Colonic mucosa (tissue), 4 donors: Measurements from ENCODE around the gene CNST. TPM values are rescaled to one million over a fixed set of nuclear protein-coding genes. Genes with fewer than 3 reads are reported as not detected.

Source experiments
- DNase-seq: peaks from one replicate; pipeline ENCODE4 v3.0.0-alpha.2; 2020
- H3K27ac ChIP-seq: fragments of 200-600 bp; one replicate; pipeline ENCODE4 v1.8.0; 2021
- H3K27me3 ChIP-seq: fragments of 200-600 bp; one replicate; pipeline ENCODE4 v1.8.0; 2021
- H3K36me3 ChIP-seq: fragments of 200-600 bp; one replicate; pipeline ENCODE4 v1.8.0; 2021
- H3K4me1 ChIP-seq: fragments of 200-600 bp; one replicate; pipeline ENCODE4 v1.8.0; 2021; ENCODE audit warnings: mild to moderate bottlenecking
- H3K4me3 ChIP-seq: fragments of 200-600 bp; one replicate; pipeline ENCODE4 v1.8.0; 2021
- H3K9ac ChIP-seq, 2 donors: one replicate each; pipeline ENCODE4 v1.7.0; 2013; ENCODE audit warnings: control low read depth in 2 of 2, low read depth in 2 of 2, low read length in 2 of 2
- H3K9me3 ChIP-seq: fragments of 200-600 bp; one replicate; pipeline ENCODE4 v1.8.0; 2021
- intact Hi-C: fragments of 100-400 bp; cut with DNase I; formaldehyde crosslinking; loops from one replicate; pipeline ENCODE4 v1.14.1; 2022
- total RNA-seq, 2 donors: library from RNA; stranded (reverse); fragmentation: NEBNext Ultra II Directional in 1 of 2; extraction: Animal tissue kit (Norgen Biotek cat#: 25700) in 1 of 2; gene quantifications; one replicate each; pipeline ENCODE4 v1.2.1, GENCODE V29; 2021
- TF ChIP-seq, protein P1 (sequence below): fragments of 200-600 bp; IDR thresholded peaks from one replicate; pipeline ENCODE4 v1.8.0; 2022; ENCODE audit warnings: antibody characterized with exemption, mild to moderate bottlenecking
- donor health status: healthy.
- donor health status: DM: no; HTN: no; CAD: no.
- donor health status: DM: no; HTN: no; CAD: no.

CNST gene
- total RNA-seq, 2 donors from 2014 or later = 20.9 to 43.1 TPM

DNA sequence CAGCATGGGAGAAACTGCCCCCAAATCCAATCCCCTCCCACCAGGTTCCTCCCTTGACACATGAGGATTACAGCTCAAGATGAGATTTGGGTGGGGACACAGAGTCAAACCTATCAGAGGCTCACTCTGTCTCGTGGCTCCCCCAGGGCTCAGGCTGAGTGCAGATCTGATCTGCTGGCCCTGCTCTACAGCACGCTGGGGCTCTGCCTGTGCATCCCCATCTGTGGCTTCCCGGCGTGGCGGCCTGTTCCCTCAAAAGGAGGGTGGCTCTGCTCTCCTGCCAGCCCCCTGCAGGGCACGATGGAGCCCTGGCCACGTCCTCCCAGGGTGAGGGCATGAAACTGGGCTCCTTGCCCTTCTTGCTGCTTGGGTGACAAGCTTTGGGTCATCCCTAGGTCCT, 39.3 kb upstream of the CNST start:
- TF ChIP-seq, protein P1, sequence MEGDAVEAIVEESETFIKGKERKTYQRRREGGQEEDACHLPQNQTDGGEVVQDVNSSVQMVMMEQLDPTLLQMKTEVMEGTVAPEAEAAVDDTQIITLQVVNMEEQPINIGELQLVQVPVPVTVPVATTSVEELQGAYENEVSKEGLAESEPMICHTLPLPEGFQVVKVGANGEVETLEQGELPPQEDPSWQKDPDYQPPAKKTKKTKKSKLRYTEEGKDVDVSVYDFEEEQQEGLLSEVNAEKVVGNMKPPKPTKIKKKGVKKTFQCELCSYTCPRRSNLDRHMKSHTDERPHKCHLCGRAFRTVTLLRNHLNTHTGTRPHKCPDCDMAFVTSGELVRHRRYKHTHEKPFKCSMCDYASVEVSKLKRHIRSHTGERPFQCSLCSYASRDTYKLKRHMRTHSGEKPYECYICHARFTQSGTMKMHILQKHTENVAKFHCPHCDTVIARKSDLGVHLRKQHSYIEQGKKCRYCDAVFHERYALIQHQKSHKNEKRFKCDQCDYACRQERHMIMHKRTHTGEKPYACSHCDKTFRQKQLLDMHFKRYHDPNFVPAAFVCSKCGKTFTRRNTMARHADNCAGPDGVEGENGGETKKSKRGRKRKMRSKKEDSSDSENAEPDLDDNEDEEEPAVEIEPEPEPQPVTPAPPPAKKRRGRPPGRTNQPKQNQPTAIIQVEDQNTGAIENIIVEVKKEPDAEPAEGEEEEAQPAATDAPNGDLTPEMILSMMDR = no peak
- intact Hi-C loops = no loop called here
- no peak overlapping the region for H3K9ac ChIP-seq
- H3K4me1 ChIP-seq = no peaks in the 10 kb centered on the region
- H3K27me3 ChIP-seq = no peaks in the 10 kb centered on the region
- no peaks in the 10 kb centered on the region for H3K36me3 ChIP-seq
- H3K4me3 ChIP-seq = no peak overlapping the region
- H3K27ac ChIP-seq = no peak overlapping the region
- no peaks in the 10 kb centered on the region for H3K9me3 ChIP-seq
- no peak for DNase-seq

DNA sequence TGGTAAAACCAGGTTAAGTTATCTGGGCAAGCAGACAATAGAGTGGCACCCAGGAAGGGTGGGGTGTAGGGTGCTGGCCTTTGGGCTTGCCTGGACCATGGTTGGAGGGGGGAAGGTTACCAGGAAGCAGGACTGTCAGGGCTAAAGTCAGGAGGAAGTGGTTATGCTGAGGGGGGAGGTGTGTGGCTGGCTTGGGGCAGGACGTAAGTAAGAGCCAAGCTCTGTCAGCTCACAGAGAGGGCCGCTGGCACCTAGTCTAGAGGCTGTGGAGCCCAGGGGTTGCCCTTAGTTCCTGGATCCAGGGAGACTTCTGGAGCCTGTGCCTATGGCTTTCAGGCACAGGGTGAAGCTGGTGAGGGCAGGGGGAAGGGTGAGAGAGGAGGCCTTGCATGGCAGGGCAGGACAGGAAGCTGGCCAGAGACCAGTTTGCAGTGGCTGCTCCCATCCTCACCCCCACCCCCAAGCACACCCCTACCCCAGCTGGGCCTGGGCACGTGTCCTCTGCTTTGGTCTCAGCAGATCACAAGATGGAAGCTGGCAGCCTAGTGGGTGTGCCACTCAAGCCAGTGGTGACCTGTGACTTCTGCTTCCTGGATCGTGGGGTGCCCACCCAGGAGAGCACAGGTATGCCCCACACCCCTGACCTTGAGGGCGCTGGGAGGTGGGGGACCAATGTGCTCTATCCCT, 38.7 kb upstream of the CNST start:
- no peaks in the 10 kb centered on the region for H3K36me3 ChIP-seq
- no peak overlapping the region for H3K4me3 ChIP-seq
- H3K27ac ChIP-seq = no peak overlapping the region
- no peaks in the 10 kb centered on the region for H3K9me3 ChIP-seq
- H3K4me1 ChIP-seq = no peaks in the 10 kb centered on the region
- intact Hi-C loops = no loop called here
- H3K27me3 ChIP-seq = no peaks in the 10 kb centered on the region
- no peak for DNase-seq
- TF ChIP-seq, protein P1 = no peak
- no peak overlapping the region for H3K9ac ChIP-seq

DNA sequence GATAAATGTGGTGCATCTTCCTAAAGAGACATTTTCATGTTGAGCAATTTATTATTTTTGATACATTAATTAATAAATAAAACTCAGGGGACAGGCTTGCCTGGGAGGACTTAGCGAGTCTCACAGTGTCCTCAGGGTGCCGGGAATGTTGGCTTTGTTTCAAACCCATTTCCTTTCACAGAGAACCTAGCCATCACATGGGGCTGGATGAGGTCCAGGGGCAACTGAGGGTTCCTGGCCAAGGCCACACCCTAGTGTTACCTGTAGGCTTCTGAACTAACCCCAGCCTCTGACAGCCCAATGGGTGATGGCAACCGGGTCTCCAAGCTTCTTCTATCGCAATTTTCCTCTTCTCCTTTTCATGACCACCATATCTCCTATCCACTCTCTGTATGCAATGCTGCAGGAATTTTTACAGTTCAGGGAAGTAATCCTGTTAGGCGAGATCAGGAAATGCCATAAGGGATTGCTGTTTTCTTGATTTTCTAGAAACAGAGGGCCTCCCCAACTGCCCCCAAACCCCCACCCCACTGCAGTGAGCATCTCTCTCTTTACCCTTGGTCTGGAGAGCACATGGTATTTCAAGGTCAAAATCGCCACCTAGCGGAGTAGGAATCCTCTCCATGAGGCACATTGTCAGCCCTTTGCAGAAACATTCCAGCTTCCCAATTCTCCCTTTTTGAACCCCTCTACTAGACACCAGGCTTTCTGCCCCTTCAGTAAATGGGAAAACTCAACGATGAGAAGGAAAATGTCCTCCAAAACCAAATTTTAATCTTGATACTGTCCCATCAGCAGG, 37.1 kb upstream of the CNST start:
- Histone ChIP-seq H3K4me1 (no peaks in the 10 kb centered on the region), H3K9ac (no peak overlapping the region), H3K9me3 (no peaks in the 10 kb centered on the region), H3K36me3 (no peaks in the 10 kb centered on the region), H3K27me3 (no peaks in the 10 kb centered on the region), H3K27ac (no peak overlapping the region), H3K4me3 (no peak overlapping the region)
- DNase-seq = no peak
- intact Hi-C loops = no loop called here
- TF ChIP-seq, protein P1 = no peak

DNA sequence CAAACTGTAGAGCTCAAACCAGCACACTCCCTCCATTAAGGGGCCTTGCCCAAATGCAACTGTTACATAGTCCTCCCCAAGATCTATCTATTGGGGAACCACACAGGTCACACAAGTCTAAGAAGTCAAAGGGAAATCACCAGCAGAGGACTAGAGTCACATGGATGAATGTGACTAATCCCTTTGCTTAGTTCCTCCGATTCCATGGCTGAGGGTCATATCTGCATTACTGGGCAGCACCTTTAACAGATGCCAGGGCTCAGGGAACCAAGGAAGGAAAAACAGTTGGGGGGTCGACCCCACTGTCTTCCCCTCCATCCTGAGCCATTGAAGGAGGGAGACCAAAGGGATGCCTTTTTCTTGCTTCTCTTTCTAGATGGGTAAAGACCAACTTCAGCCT, 35.8 kb upstream of the CNST start:
- H3K36me3 ChIP-seq = no peaks in the 10 kb centered on the region
- no peaks in the 10 kb centered on the region for H3K4me1 ChIP-seq
- TF ChIP-seq, protein P1 = no peak
- no peaks in the 10 kb centered on the region for H3K27me3 ChIP-seq
- no peaks in the 10 kb centered on the region for H3K9me3 ChIP-seq
- H3K9ac ChIP-seq = no peak overlapping the region
- intact Hi-C loops = no loop called here
- no peak overlapping the region for H3K4me3 ChIP-seq
- DNase-seq = no peak
- no peak overlapping the region for H3K27ac ChIP-seq

DNA sequence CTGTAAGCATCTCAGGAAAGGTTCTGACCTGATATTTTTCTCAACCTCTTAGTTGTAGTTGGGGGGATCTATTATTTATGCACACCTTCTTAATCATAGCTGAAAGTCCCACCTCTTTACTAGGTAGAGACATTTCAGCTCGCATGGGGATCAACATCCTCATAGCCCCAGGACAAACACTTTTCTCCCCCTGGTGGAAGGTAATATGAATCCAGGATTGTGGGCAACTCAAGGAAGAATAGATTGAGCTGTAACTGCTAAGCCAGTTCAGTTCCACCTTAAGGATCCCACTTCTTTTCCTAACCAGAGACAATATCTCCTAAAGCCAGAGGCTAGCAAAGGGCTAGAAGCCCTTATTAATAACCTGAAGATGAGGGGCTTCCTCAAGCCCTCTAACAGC, 33.7 kb upstream of the CNST start:
- no peak for DNase-seq
- no peaks in the 10 kb centered on the region for H3K4me1 ChIP-seq
- TF ChIP-seq, protein P1 = no peak
- H3K36me3 ChIP-seq = no peaks in the 10 kb centered on the region
- no peak overlapping the region for H3K27ac ChIP-seq
- intact Hi-C loops = no loop called here
- H3K9ac ChIP-seq = no peak overlapping the region
- H3K9me3 ChIP-seq = no peaks in the 10 kb centered on the region
- no peaks in the 10 kb centered on the region for H3K27me3 ChIP-seq
- H3K4me3 ChIP-seq = no peak overlapping the region
